Measurements from ENCODE around the gene JARID2.

JARID2 gene

GRCh38 chr6:15337582-15337981 lies 91.7 kb downstream of the JARID2 start:
- H3K4me3 ChIP-seq (ENCODE audit: low read depth, low read length), result no peak overlapping the region
- no peak for DNase-seq (ENCODE audit: low read depth, low spot score)
- ChIA-PET CTCF (no interaction called here), POLR2A (no interaction called here)
- TF ChIP-seq, protein P1, sequence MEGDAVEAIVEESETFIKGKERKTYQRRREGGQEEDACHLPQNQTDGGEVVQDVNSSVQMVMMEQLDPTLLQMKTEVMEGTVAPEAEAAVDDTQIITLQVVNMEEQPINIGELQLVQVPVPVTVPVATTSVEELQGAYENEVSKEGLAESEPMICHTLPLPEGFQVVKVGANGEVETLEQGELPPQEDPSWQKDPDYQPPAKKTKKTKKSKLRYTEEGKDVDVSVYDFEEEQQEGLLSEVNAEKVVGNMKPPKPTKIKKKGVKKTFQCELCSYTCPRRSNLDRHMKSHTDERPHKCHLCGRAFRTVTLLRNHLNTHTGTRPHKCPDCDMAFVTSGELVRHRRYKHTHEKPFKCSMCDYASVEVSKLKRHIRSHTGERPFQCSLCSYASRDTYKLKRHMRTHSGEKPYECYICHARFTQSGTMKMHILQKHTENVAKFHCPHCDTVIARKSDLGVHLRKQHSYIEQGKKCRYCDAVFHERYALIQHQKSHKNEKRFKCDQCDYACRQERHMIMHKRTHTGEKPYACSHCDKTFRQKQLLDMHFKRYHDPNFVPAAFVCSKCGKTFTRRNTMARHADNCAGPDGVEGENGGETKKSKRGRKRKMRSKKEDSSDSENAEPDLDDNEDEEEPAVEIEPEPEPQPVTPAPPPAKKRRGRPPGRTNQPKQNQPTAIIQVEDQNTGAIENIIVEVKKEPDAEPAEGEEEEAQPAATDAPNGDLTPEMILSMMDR (IDR thresholded peaks at IDR 0.05; ENCODE audit: insufficient read depth, low read length, missing control alignments), result no peak

GRCh38 chr6:15338476-15338875 lies 92.6 kb downstream of the JARID2 start:
- ChIA-PET CTCF (interaction anchor here (0.8 kb wide), 1 partner anchor 1211 kb away, joined by 3 read pairs; no protein-coding TSS in a partner anchor), POLR2A (no interaction called here)
- H3K4me3 ChIP-seq (ENCODE audit: low read depth, low read length), result no peak overlapping the region
- TF ChIP-seq, protein P1 (IDR thresholded peaks at IDR 0.05; ENCODE audit: insufficient read depth, low read length, missing control alignments), result no peak
- no peak for DNase-seq (ENCODE audit: low read depth, low spot score)

DNA sequence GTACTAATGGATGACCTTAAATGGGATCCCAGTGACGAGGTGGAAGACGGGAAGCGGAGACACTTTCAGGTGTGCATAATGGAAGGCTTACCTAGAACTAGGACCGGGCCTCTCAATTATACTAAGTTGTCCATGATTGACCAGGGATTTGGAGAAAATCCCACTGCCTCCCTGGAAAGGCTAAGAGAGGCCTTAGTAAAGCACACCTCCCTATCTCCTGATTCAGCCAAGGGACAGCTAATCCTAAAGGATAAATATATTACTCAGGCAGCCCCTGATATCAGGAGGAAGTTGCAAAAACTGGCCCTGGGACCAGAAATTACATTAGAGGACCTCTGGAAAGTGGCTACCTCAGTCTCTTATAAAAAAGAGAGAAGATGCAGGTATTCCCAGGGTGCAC lies 93.2 kb downstream of the JARID2 start:
- DNase-seq (ENCODE audit: low read depth, low spot score), result no peak
- no peak overlapping the region for H3K4me3 ChIP-seq (ENCODE audit: low read depth, low read length)
- ChIA-PET CTCF (interaction anchor here (0.7 kb wide), 1 partner anchor 21 kb away, joined by 3 read pairs; no protein-coding TSS in a partner anchor), POLR2A (no interaction called here)
- TF ChIP-seq, protein P1 (IDR thresholded peaks at IDR 0.05; ENCODE audit: insufficient read depth, low read length, missing control alignments), result no peak

DNA sequence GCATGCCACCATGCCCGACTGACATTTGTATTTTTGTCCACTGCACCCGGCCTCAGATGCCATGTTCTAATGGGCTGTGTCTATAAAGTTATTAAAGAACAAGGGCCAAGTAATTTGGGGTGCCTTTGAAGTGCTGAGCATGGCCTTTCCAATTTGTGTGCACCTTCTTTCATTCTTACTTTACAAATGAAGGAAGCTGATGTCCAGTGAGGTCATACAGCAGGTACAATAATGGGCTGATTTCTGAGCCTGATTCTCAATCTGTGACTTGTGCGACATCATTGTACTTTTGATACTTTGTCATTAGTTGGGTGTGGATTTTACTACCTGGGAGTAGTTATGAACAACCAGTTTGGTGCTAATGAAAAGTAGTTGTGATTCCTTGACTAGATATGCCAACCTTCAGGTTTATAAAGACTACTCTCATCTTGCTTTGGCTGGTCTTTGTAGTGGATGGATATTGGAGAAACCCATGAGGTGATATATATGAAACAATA lies 94.3 kb downstream of the JARID2 start:
- POLR2A ChIA-PET, result no interaction called here
- DNase-seq (ENCODE audit: low read depth, low spot score), result no peak
- CTCF ChIA-PET, result interaction anchor here (1.2 kb wide), 1 partner anchor 10 kb away, joined by 4 read pairs; no protein-coding TSS in a partner anchor
- H3K4me3 ChIP-seq (ENCODE audit: low read depth, low read length), result no peak overlapping the region
- TF ChIP-seq, protein P1 (IDR thresholded peaks at IDR 0.05; ENCODE audit: insufficient read depth, low read length, missing control alignments), result no peak

DNA sequence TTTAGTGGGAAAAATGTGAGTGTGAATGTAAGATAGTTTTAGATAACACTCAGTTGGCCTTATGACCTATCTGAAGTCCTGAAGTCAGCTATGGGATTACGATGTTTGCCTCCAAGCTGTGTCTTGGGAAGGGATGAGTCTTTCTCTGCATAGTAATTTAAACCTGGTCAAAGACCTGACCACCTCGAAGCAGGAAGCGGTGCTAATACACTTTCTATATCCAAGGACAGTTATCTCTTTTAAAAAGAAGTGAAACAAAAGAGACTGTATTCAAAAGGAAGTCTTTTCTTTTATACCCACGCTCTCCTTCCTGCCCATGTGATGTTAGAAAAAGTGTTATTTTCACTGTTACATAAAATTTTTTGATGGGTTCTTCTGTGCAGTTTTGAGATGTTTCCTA lies 94.9 kb downstream of the JARID2 start:
- TF ChIP-seq, protein P1 (IDR thresholded peaks at IDR 0.05; ENCODE audit: insufficient read depth, low read length, missing control alignments), result no peak
- H3K4me3 ChIP-seq (ENCODE audit: low read depth, low read length), result no peak overlapping the region
- no peak for DNase-seq (ENCODE audit: low read depth, low spot score)
- POLR2A ChIA-PET, result no interaction called here
- CTCF ChIA-PET, result interaction anchor here (1.2 kb wide), 1 partner anchor 9 kb away, joined by 4 read pairs; no protein-coding TSS in a partner anchor

DNA sequence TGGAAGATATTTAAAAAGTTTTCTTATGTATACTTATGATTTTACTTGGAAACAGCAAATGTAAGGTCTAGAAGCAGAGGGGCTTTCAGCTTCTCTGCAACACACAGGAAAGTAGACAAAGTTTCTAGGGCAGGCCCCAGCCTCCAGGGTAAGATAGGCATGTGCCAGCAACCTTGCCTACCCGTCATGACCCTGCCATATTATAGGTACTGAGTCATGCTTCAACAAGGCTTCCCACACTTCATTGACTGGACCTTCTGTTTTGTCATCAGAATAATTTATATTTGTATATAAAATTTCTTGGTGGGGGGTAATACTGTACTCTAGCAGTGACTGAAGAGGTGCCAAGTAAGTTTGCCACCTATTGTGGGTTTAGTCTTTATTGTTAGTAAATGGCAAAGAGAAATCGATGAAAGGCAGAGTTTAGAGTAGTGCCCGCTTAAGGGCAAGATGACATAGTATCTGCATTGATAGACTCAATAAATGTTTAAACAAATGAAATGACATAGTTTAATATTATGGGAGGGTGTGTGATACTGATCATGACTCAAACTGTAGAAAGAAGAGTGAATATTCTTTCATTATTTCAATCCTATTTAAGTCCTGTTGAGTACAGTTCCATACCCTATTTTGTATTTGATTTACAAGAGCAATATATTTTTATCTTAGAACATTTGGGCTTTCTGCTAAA lies 95.6 kb downstream of the JARID2 start:
- no peak for DNase-seq (ENCODE audit: low read depth, low spot score)
- TF ChIP-seq, protein P1 (IDR thresholded peaks at IDR 0.05; ENCODE audit: insufficient read depth, low read length, missing control alignments), result no peak
- ChIA-PET POLR2A (no interaction called here), CTCF (interaction anchor here (1.2 kb wide), 1 partner anchor 9 kb away, joined by 4 read pairs; no protein-coding TSS in a partner anchor)
- no peak overlapping the region for H3K4me3 ChIP-seq (ENCODE audit: low read depth, low read length)
